ENCODE results near the gene ABCC4. TPM values are rescaled to one million over a fixed set of nuclear protein-coding genes. Genes with fewer than 3 reads are reported as not detected.

Gene ABCC4
- total and polyA plus RNA-seq, 9 of the 15 experiments (the other 6 are each of a cell fraction or from before 2014, with no cell fraction given): 9.4 to 46.1 (median 25.4) TPM

DNA sequence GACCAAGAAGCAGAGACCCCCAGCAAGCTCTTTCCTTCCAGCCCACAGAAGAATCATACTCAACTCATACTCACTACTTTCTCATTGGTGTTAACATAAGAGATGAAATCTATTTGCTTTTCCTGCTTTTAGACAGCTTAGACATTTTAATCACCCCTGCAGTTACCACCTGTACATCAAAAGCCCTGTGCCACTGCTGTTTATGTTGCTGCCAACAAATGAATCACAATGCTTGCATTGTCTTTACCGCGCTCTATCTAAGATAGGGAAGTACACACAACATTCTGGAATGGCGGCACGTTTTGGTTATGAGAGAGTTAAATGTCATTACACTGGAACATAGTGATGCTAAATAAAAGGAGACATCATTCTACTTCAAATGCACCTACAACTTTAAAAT, 95.1 kb downstream of the ABCC4 start (continued):
- no peak for TF ChIP-seq ZNF668 (CRISPR knock-in tag; IDR thresholded peaks at IDR 0.05)

DNA sequence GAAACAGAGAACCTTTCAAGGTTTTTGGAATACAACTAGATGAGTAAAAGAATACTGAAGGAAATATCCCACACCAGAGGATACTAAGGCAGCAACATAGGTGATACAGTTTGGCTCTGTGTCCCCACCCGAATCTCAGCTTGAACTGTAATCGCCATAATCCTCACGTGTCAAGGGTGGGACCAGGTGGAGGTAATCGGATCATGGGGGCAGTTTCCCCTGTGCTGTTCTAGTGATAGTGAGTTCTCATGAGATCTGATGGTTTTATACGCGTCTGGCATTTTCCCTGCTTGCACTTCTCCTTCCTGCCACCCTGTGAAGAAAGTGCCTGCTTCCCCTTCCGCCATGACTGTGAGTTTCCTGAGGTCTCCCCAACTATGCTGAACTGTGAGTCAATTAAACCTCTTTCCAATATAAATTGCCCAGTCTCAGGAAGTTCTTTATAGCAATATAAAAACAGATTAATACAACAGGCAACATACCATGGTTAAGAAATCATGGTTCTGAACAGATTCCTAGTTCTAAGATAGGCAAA, 97.0 kb downstream of the ABCC4 start:
- ChIA-PET CTCF (ENCODE audit: low intra/inter-chr PET ratio) (no interaction called here), POLR2A (interaction anchor here (0.9 kb wide), 1 partner anchor 11 kb away, joined by 3 read pairs; no protein-coding TSS in a partner anchor)
- Histone ChIP-seq H3K4me1 (replicated peaks in 1 of 2; ENCODE audit: control insufficient read depth in 2 of 2, insufficient read depth in 2 of 2, low read length in 2 of 2) (peaks cover 13 to 23% of the 10 kb centered on the region in 2 experiments; a peak in 3 of 5 replicates), H3K9me3 (replicated peaks; ENCODE audit: control insufficient read depth, insufficient read depth, low read depth, low read length) (no peaks in the 10 kb centered on the region), H3K9me1 (ENCODE audit: control insufficient read depth, insufficient read depth, low read length) (no peaks in the 10 kb centered on the region), H3K9ac (ENCODE audit: insufficient read depth in 1 of 2, low read depth in 2 of 2, low read length in 2 of 2) (no peak overlapping the region), H3K79me2 (ENCODE audit: control insufficient read depth, insufficient read depth, low read length) (peaks cover 6% of the 10 kb centered on the region), H3K4me2 (ENCODE audit: insufficient read depth, low read length) (no peak overlapping the region), H3K27me3 (ENCODE audit: control insufficient read depth in 2 of 2, insufficient read depth in 2 of 2, low read length in 2 of 2) (no peaks in the 10 kb centered on the region), H3K36me3 (ENCODE audit: control insufficient read depth, insufficient read depth, low read length) (peaks cover 66% of the 10 kb centered on the region), H3K27ac (ENCODE audit: extremely low read depth, low read depth, low read length) (no peak overlapping the region), H3K4me3 (no peak overlapping the region), H2AFZ (ENCODE audit: low read depth, low read length) (no peak overlapping the region), H4K20me1 (replicated peaks; ENCODE audit: control insufficient read depth, insufficient read depth, low read length) (no peaks in the 10 kb centered on the region)
- intact Hi-C loops (cut with micrococcal nuclease): no loop called here
- BruUV-seq (replicated peaks): no TSS peak
- FAIRE-seq: no peak
- DNase-seq (ENCODE audit: extremely low read depth in 1 of 4, low spot score in 3 of 4): no peak
- in situ Hi-C loops (cut with MboI): no loop called here
- ATAC-seq: no peak
- 97% methylated on average over 7 of the region's 7 CpGs for WGBS (ENCODE audit: insufficient coverage, low coverage, missing lambda C conversion rate)
- TF ChIP-seq, protein P1, sequence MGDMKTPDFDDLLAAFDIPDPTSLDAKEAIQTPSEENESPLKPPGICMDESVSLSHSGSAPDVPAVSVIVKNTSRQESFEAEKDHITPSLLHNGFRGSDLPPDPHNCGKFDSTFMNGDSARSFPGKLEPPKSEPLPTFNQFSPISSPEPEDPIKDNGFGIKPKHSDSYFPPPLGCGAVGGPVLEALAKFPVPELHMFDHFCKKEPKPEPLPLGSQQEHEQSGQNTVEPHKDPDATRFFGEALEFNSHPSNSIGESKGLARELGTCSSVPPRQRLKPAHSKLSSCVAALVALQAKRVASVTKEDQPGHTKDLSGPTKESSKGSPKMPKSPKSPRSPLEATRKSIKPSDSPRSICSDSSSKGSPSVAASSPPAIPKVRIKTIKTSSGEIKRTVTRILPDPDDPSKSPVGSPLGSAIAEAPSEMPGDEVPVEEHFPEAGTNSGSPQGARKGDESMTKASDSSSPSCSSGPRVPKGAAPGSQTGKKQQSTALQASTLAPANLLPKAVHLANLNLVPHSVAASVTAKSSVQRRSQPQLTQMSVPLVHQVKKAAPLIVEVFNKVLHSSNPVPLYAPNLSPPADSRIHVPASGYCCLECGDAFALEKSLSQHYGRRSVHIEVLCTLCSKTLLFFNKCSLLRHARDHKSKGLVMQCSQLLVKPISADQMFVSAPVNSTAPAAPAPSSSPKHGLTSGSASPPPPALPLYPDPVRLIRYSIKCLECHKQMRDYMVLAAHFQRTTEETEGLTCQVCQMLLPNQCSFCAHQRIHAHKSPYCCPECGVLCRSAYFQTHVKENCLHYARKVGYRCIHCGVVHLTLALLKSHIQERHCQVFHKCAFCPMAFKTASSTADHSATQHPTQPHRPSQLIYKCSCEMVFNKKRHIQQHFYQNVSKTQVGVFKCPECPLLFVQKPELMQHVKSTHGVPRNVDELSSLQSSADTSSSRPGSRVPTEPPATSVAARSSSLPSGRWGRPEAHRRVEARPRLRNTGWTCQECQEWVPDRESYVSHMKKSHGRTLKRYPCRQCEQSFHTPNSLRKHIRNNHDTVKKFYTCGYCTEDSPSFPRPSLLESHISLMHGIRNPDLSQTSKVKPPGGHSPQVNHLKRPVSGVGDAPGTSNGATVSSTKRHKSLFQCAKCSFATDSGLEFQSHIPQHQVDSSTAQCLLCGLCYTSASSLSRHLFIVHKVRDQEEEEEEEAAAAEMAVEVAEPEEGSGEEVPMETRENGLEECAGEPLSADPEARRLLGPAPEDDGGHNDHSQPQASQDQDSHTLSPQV (IDR thresholded peaks at IDR 0.05): no peak
- TF ChIP-seq, protein P2, sequence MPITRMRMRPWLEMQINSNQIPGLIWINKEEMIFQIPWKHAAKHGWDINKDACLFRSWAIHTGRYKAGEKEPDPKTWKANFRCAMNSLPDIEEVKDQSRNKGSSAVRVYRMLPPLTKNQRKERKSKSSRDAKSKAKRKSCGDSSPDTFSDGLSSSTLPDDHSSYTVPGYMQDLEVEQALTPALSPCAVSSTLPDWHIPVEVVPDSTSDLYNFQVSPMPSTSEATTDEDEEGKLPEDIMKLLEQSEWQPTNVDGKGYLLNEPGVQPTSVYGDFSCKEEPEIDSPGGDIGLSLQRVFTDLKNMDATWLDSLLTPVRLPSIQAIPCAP (CRISPR knock-in tag; IDR thresholded peaks at IDR 0.05; ENCODE audit: borderline replicate concordance): no peak
- TF ChIP-seq, protein P3, sequence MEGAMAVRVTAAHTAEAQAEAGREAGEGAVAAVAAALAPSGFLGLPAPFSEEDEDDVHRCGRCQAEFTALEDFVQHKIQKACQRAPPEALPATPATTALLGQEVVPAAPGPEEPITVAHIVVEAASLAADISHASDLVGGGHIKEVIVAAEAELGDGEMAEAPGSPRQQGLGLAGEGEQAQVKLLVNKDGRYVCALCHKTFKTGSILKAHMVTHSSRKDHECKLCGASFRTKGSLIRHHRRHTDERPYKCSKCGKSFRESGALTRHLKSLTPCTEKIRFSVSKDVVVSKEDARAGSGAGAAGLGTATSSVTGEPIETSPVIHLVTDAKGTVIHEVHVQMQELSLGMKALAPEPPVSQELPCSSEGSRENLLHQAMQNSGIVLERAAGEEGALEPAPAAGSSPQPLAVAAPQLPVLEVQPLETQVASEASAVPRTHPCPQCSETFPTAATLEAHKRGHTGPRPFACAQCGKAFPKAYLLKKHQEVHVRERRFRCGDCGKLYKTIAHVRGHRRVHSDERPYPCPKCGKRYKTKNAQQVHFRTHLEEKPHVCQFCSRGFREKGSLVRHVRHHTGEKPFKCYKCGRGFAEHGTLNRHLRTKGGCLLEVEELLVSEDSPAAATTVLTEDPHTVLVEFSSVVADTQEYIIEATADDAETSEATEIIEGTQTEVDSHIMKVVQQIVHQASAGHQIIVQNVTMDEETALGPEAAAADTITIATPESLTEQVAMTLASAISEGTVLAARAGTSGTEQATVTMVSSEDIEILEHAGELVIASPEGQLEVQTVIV (CRISPR knock-in tag; IDR thresholded peaks at IDR 0.05; ENCODE audit: borderline replicate concordance): no peak
- TF ChIP-seq POLR2AphosphoS5 (IDR thresholded peaks at IDR 0.05; ENCODE audit: control insufficient read depth, insufficient read depth, low read depth, low read length) (no peak), ZSCAN29 (IDR thresholded peaks at IDR 0.05) (no peak)
- TF ChIP-seq, protein P4, sequence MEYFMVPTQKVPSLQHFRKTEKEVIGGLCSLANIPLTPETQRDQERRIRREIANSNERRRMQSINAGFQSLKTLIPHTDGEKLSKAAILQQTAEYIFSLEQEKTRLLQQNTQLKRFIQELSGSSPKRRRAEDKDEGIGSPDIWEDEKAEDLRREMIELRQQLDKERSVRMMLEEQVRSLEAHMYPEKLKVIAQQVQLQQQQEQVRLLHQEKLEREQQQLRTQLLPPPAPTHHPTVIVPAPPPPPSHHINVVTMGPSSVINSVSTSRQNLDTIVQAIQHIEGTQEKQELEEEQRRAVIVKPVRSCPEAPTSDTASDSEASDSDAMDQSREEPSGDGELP (CRISPR knock-in tag; IDR thresholded peaks at IDR 0.05; ENCODE audit: borderline replicate concordance): no peak

Data from K562 (cell line).